Cardiac muscle cell (in vitro differentiated cells and primary cell): ENCODE measurements around the gene GSK3B. TPM values are rescaled to one million over a fixed set of nuclear protein-coding genes. Genes with fewer than 3 reads are reported as not detected.

Experiments
- DNase-seq, 2 donors: peaks; one replicate each; pipeline versions ENCODE4 v3.0.0 to v3.0.0-alpha.2; 2010 to 2017; ENCODE audit warnings: low read depth in 1 of 2, low spot score in 1 of 2
- H3K27ac ChIP-seq: fragments of 200-600 bp; sonication (generic); 2 replicates; pipeline ENCODE4 v1.5.1; 2016
- H3K27me3 ChIP-seq: fragments of 200-600 bp; sonication (generic); 2 replicates; pipeline ENCODE4 v1.6.0; 2016; ENCODE audit warnings: control low read depth
- H3K36me3 ChIP-seq: fragments of 200-600 bp; sonication (generic); 2 replicates; pipeline ENCODE4 v1.5.1; 2016; ENCODE audit warnings: control low read depth
- H3K4me1 ChIP-seq: fragments of 200-600 bp; sonication (generic); 2 replicates; pipeline ENCODE4 v1.8.1; 2017; ENCODE audit warnings: low read depth, mild to moderate bottlenecking, mixed run types
- H3K4me3 ChIP-seq: fragments of 200-600 bp; sonication (generic); 2 replicates; pipeline ENCODE4 v1.5.1; 2016; ENCODE audit warnings: mild to moderate bottlenecking
- H3K9me3 ChIP-seq: fragments of 200-600 bp; sonication (generic); 2 replicates; pipeline ENCODE4 v1.5.1; 2017; ENCODE audit warnings: low read depth, mild to moderate bottlenecking, control low read depth
- CTCF ChIP-seq: IDR thresholded peaks from 2 replicates; pipeline ENCODE4 v1.5.1; 2012; ENCODE audit warnings: low read depth, mild to moderate bottlenecking, low read length
- polyA plus RNA-seq: library from polyadenylated mRNA; unstranded; fragments of >200 nt; fragmentation: Nextera tagmentation; extraction: Ambion mirVana; gene quantifications from 2 replicates; pipeline ENCODE4 v1.2.1, GENCODE V29; 2016
- total RNA-seq: library from RNA; depleted of rRNA; stranded (reverse); fragments of >200 nt; gene quantifications from 2 replicates; pipeline ENCODE4 v1.2.3, GENCODE V29; 2016

Gene GSK3B
- total and polyA plus RNA-seq, 2 experiments from 2014 or later, result 20.4 to 48.3 TPM

- no peak for DNase-seq
- Histone ChIP-seq H3K27ac (no peak overlapping the region), H3K4me3 (no peak overlapping the region), H3K27me3 (no peaks in the 10 kb centered on the region), H3K9me3 (no peaks in the 10 kb centered on the region), H3K4me1 (peaks cover 9% of the 10 kb centered on the region), H3K36me3 (no peaks in the 10 kb centered on the region)
- TF ChIP-seq CTCF, result no peak
These were observed 274.4 kb downstream of the GSK3B start for GRCh38 chr3:119819806-119820205.

GRCh38 chr3:119818937-119819336, 275.3 kb downstream of the GSK3B start:
- TF ChIP-seq CTCF, result no peak
- H3K27ac ChIP-seq, result no peak overlapping the region
- DNase-seq, result no peak

GRCh38 chr3:119817583-119818363, 276.5 kb downstream of the GSK3B start:
- no peak for TF ChIP-seq CTCF
- Histone ChIP-seq H3K36me3 (no peaks in the 10 kb centered on the region), H3K4me3 (no peak overlapping the region), H3K27ac (no peak overlapping the region), H3K4me1 (peaks cover 9% of the 10 kb centered on the region), H3K27me3 (no peaks in the 10 kb centered on the region), H3K9me3 (no peaks in the 10 kb centered on the region)
- peak in 1 of 2 donors; percentile 64 for DNase-seq

More at GRCh38 chr3:119818937-119819336, 275.3 kb downstream of the GSK3B start:
- H3K27me3 ChIP-seq, result no peaks in the 10 kb centered on the region
- H3K4me1 ChIP-seq, result peaks cover 9% of the 10 kb centered on the region
- H3K4me3 ChIP-seq, result no peak overlapping the region
- H3K9me3 ChIP-seq, result no peaks in the 10 kb centered on the region
- H3K36me3 ChIP-seq, result no peaks in the 10 kb centered on the region

GRCh38 chr3:119817071-119817470, 277.2 kb downstream of the GSK3B start:
- Histone ChIP-seq H3K9me3 (no peaks in the 10 kb centered on the region), H3K36me3 (no peaks in the 10 kb centered on the region), H3K4me1 (peaks cover 9% of the 10 kb centered on the region), H3K4me3 (no peak overlapping the region), H3K27ac (no peak overlapping the region), H3K27me3 (no peaks in the 10 kb centered on the region)
- no peak for TF ChIP-seq CTCF
- DNase-seq, result no peak

- DNase-seq, result no peak
These were observed 278.5 kb downstream of the GSK3B start for GRCh38 chr3:119815716-119816115.

More at GRCh38 chr3:119815716-119816115, 278.5 kb downstream of the GSK3B start:
- H3K27me3 ChIP-seq, result peaks cover 2% of the 10 kb centered on the region
- H3K27ac ChIP-seq, result no peak overlapping the region
- H3K4me1 ChIP-seq, result peaks cover 9% of the 10 kb centered on the region
- H3K4me3 ChIP-seq, result no peak overlapping the region
- H3K9me3 ChIP-seq, result no peaks in the 10 kb centered on the region
- H3K36me3 ChIP-seq, result no peaks in the 10 kb centered on the region
- no peak for TF ChIP-seq CTCF
